DND-41 (cell line): ENCODE data around the gene TBC1D2B.
"Not testable (repeated sequence)": the region's sequence is repeated elsewhere in the genome, so short reads cannot be mapped to it uniquely, and the experiment has no call there.

Source experiments
- ATAC-seq: fragments of 200-7000 bp; cut with Tn5 transposase; 3 replicates; pipeline ENCODE4 v1.9.1; 2021; ENCODE audit warnings: low read depth; ENCODE audit not compliant: insufficient read depth
- DNase-seq: peaks from one replicate; pipeline ENCODE4 v3.0.0-alpha.2; 2020
- H2AFZ ChIP-seq: 2 replicates; pipeline ENCODE4 v1.6.0; 2012; ENCODE audit warnings: low read depth, low read length
- H3K27ac ChIP-seq: 2 replicates; pipeline ENCODE4 v1.5.1; 2012; ENCODE audit warnings: low read length, inconsistent platforms
- H3K27me3 ChIP-seq: fragments of 200-600 bp; sonication (generic); 2 replicates; pipeline ENCODE4 v1.6.0; 2012; ENCODE audit warnings: low read length, mild to moderate bottlenecking, inconsistent platforms; ENCODE audit not compliant: insufficient read depth, poor library complexity
- H3K36me3 ChIP-seq: 2 replicates; pipeline ENCODE4 v1.5.1; 2012; ENCODE audit warnings: low read length, inconsistent platforms; ENCODE audit not compliant: insufficient read depth
- H3K4me1 ChIP-seq: 2 replicates; pipeline ENCODE4 v1.5.1; 2012; ENCODE audit warnings: mild to moderate bottlenecking, low read length; ENCODE audit not compliant: insufficient read depth
- H3K4me2 ChIP-seq: 2 replicates; pipeline ENCODE4 v1.6.0; 2012; ENCODE audit warnings: mild to moderate bottlenecking, moderate library complexity, low read length, inconsistent platforms; ENCODE audit not compliant: insufficient read depth
- H3K4me3 ChIP-seq, 2 experiments: fragments of 200-600 bp in 1 of 2; shearing (Covaris generic) in 1 of 2; 2 replicates each; pipeline ENCODE4 v1.5.1; 2012 to 2016; ENCODE audit warnings: inconsistent platforms in 2 of 2, low read length in 2 of 2, mild to moderate bottlenecking in 2 of 2, low read depth in 1 of 2, moderate library complexity in 1 of 2
- H3K79me2 ChIP-seq: 2 replicates; pipeline ENCODE4 v1.6.0; 2012; ENCODE audit warnings: low read length, inconsistent platforms; ENCODE audit not compliant: insufficient read depth
- H3K9ac ChIP-seq: 2 replicates; pipeline ENCODE4 v1.6.0; 2012; ENCODE audit warnings: low read depth, mild to moderate bottlenecking, inconsistent platforms, low read length, moderate library complexity
- H3K9me3 ChIP-seq: 2 replicates; pipeline ENCODE4 v1.5.1; 2012; ENCODE audit warnings: low read length, moderate library complexity, mild to moderate bottlenecking, inconsistent platforms; ENCODE audit not compliant: insufficient read depth, severe bottlenecking
- H4K20me1 ChIP-seq: 2 replicates; pipeline ENCODE4 v1.6.0; 2012; ENCODE audit warnings: low read length; ENCODE audit not compliant: insufficient read depth
- EZH2 ChIP-seq: IDR thresholded peaks from 3 replicates; pipeline ENCODE4 v1.6.1; 2012; ENCODE audit warnings: borderline replicate concordance, low read depth, mild to moderate bottlenecking, moderate library complexity, low read length, inconsistent platforms; ENCODE audit not compliant: severe bottlenecking
- TF ChIP-seq, protein P1 (sequence below): IDR thresholded peaks from 2 replicates; pipeline ENCODE4 v1.5.1; 2012; ENCODE audit warnings: borderline replicate concordance, low read length, moderate library complexity, mild to moderate bottlenecking; ENCODE audit not compliant: poor library complexity, severe bottlenecking; ENCODE audit errors: extremely low read depth

The TBC1D2B gene

DNA sequence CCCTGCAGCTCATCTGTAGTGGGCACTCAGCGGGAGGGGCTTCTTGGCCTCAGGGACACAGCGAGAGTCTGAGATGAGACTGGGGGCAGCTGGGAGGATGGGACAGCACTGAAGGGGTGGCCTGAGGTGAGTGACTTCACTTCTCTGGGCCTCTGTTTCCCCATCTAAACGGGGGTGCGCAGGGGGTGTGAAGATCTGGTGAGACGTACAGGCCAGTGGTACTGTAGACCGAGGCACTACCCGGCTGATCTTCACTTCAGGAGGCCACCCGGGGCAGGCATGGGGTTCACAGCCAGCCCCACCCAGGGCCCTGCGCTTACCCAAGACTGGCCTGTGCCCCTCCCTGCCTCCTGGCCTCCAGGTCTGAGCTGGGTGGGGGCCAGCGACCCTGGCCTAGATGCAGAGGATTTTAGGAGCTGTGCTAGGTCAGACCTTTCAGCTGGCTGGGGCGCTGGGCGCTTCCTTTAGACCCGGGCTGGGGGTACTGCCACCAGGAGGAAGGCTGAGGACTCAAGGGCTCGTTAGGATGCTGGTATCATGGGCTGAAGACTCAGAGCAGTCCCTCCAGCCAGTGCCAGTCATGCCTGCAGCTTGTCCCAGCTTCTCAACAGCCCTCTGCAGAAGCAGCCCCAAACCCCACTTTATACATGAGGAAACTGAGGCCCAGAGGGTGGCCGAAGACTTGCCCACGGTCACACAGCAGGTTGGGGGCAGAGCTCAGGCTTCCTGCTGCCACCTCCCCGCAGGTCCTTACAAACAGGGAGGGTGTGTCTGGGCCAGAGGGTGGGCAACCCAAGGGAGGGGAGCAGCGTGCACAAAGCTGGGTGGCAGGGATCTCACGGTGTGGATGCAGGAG, 99.4 kb downstream of the TBC1D2B start:
- not testable (repeated sequence) for ATAC-seq, H3K79me2 ChIP-seq, DNase-seq, H3K27me3 ChIP-seq, H3K9ac ChIP-seq, H3K27ac ChIP-seq, H3K4me3 ChIP-seq, H4K20me1 ChIP-seq, H3K9me3 ChIP-seq, H3K4me2 ChIP-seq, H2AFZ ChIP-seq, H3K36me3 ChIP-seq, H3K4me1 ChIP-seq

DNA sequence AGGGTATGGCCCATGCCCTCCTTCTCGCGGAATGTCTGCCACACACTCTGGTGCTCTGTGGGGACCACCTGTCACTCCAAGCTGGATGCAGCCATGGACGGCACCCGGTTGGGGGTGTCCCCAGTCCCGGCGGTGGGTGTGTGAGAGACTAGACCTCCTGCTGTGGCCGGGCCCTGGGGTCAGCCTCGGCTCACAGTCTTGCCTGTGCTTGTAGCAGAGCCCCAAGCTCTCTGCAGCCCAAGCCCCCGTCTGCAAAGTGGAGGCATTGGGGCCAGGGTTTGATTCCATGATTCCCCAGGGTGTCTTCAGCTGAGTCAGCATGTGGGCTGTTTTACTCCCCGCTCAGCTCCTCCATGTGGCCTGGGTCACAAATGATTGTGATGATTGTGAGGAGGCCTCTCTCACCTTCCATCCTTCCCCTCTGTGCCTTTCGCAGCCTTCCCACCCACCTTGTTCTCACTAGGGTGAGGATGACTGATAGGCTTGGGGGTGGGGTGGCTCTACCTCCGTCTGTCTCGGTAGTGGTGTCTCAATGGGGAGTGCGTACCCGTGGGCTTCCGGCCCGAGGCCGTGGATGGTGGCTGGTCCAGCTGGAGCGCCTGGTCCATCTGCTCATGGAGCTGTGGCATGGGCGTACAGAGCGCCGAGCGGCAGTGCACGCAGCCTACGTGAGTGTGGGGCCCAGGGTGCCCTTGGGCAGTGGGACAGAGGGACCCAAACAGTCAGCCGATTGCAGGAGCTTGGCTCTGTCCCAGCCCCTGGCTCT, 100.6 kb downstream of the TBC1D2B start:
- H3K4me2 ChIP-seq, H3K4me3 ChIP-seq, ATAC-seq, H4K20me1 ChIP-seq, DNase-seq, H3K36me3 ChIP-seq, H3K27me3 ChIP-seq, H3K4me1 ChIP-seq, H3K9me3 ChIP-seq, H3K79me2 ChIP-seq, H3K9ac ChIP-seq, H3K27ac ChIP-seq, H2AFZ ChIP-seq: not testable (repeated sequence)

DNA sequence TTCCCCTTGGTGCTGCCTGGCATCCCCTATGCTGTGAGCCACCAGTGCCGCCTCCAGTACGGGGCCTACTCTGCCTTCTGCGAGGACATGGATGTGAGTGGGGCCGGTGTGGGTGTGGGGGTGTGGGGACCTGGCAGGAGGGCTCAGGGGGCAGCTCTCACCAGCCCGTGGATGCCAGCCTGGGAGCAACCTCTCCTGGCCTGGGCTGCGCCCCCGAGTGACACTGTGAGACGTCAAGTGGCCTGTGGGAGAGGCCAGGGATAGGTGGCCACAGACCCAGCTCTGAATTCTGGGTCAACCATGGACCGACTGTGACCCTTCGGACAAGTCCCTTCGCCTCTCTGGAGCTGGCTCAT, 101.4 kb downstream of the TBC1D2B start:
- H3K36me3 ChIP-seq, H3K27me3 ChIP-seq, H3K9ac ChIP-seq, H3K9me3 ChIP-seq, H3K27ac ChIP-seq, H3K4me2 ChIP-seq, ATAC-seq, H2AFZ ChIP-seq, H3K79me2 ChIP-seq, H3K4me1 ChIP-seq, H4K20me1 ChIP-seq, H3K4me3 ChIP-seq, DNase-seq: not testable (repeated sequence)

DNA sequence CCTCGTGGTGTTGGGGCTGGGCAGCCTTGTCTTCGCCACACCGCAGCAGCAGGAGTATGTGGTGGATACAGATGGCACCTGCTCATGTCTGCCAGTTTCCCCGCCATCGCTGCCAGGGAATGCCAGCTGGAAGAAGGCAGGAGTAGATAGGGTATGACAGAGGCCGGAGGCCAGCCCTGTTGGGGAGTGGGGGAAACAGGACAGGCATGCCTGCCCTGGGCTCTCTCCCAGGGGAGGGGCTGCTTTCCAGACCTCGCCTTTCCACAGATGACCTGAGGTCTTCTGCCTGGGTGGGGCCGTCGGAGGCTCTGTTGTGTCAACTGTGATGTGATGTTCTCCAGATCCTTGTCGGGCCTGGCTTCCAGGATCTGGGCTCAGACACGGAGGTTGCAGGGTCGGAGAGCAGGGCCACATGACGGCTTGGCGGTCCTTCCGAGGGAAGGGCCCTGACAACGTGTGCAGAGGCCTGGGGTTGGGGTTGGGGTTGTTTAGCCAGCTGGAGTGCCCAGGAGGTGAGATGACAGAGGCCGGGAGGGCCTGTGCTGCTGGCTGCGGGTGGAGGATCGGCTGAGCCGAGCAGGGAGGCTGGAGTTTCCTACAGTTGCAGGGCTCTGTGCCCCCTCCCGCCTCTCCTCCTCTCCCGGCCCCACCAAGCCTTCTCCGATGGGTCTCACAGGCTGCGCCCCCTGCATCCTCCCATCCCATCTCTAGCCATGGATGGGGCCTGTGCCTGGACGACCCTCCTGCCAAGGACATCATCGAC, 102.0 kb downstream of the TBC1D2B start:
- no peak for ATAC-seq
- H3K4me2 ChIP-seq: no peak overlapping the region
- DNase-seq: no peak
- no peaks in the 10 kb centered on the region for H3K4me1 ChIP-seq
- TF ChIP-seq EZH2: no peak
- TF ChIP-seq, protein P1, sequence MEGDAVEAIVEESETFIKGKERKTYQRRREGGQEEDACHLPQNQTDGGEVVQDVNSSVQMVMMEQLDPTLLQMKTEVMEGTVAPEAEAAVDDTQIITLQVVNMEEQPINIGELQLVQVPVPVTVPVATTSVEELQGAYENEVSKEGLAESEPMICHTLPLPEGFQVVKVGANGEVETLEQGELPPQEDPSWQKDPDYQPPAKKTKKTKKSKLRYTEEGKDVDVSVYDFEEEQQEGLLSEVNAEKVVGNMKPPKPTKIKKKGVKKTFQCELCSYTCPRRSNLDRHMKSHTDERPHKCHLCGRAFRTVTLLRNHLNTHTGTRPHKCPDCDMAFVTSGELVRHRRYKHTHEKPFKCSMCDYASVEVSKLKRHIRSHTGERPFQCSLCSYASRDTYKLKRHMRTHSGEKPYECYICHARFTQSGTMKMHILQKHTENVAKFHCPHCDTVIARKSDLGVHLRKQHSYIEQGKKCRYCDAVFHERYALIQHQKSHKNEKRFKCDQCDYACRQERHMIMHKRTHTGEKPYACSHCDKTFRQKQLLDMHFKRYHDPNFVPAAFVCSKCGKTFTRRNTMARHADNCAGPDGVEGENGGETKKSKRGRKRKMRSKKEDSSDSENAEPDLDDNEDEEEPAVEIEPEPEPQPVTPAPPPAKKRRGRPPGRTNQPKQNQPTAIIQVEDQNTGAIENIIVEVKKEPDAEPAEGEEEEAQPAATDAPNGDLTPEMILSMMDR: no peak
- H3K9ac ChIP-seq: no peak overlapping the region
- no peaks in the 10 kb centered on the region for H3K9me3 ChIP-seq
- no peaks in the 10 kb centered on the region for H4K20me1 ChIP-seq
- H3K27me3 ChIP-seq: no peaks in the 10 kb centered on the region
- H3K79me2 ChIP-seq: no peaks in the 10 kb centered on the region
- no peak overlapping the region for H3K4me3 ChIP-seq
- H3K27ac ChIP-seq: no peak overlapping the region
- no peaks in the 10 kb centered on the region for H3K36me3 ChIP-seq
- no peak overlapping the region for H2AFZ ChIP-seq
